IMR-90 (cell line): ENCODE data around the gene LIMS2. TPM values are rescaled to one million over a fixed set of nuclear protein-coding genes. Genes with fewer than 3 reads are reported as not detected.

Experiments used
- ATAC-seq: fragments of 200-7000 bp; cut with Tn5 transposase; 2 replicates; pipeline ENCODE4 v1.9.1; 2020; ENCODE audit warnings: low read depth, mild to moderate bottlenecking, moderate library complexity
- BruUV-seq: library from RNA; stranded (reverse); fragments of 400-500 nt; replicated peaks from 2 replicates; lab custom pipeline; 2021; lab: Mats Ljungman, UMichigan
- CTCF ChIA-PET: fragments of 300-600 bp; formaldehyde crosslinking; extraction: SDS; loops from one replicate; lab custom pipeline; 2021; ENCODE audit warnings: antibody characterized with exemption; lab: Yijun Ruan, JAX
- POLR2A ChIA-PET: fragments of 300-600 bp; sonication (Branson Sonifier 250); formaldehyde crosslinking; loops from one replicate; lab custom pipeline; 2022; ENCODE audit warnings: antibody characterized with exemption; ENCODE audit not compliant: unreplicated experiment; lab: Charles Lee
- DNase-seq: peaks from one replicate; pipeline ENCODE4 v3.0.0; 2013
- H2AFZ ChIP-seq: replicated peaks from 2 replicates; pipeline ENCODE3; 2013; ENCODE audit warnings: low read length, mild to moderate bottlenecking; ENCODE audit not compliant: poor library complexity
- H2AK5ac ChIP-seq: 2 replicates; pipeline ENCODE4 v1.6.1; 2013; ENCODE audit warnings: low read depth, low read length, inconsistent platforms
- H2AK9ac ChIP-seq: replicated peaks from 2 replicates; pipeline ENCODE3; 2013; ENCODE audit warnings: mild to moderate bottlenecking, low read depth, low read length, moderate library complexity; ENCODE audit not compliant: poor library complexity
- H2BK120ac ChIP-seq: 2 replicates; pipeline ENCODE4 v1.6.1; 2013; ENCODE audit warnings: low read depth, low read length, inconsistent platforms
- H2BK15ac ChIP-seq: 3 replicates; pipeline ENCODE4 v1.6.1; 2013; ENCODE audit warnings: low read depth, low read length, inconsistent platforms
- H2BK20ac ChIP-seq: 2 replicates; pipeline ENCODE4 v1.6.1; 2013; ENCODE audit warnings: low read depth, mild to moderate bottlenecking, inconsistent platforms, low read length, moderate library complexity
- H2BK5ac ChIP-seq: 2 replicates; pipeline ENCODE4 v1.6.1; 2013; ENCODE audit warnings: mild to moderate bottlenecking, low read depth, low read length, inconsistent platforms; ENCODE audit not compliant: poor library complexity, severe bottlenecking
- H3K14ac ChIP-seq: replicated peaks from 2 replicates; pipeline ENCODE4 v1.6.1; 2013; ENCODE audit warnings: low read depth, low read length, inconsistent platforms
- H3K18ac ChIP-seq: 2 replicates; pipeline ENCODE4 v1.6.1; 2013; ENCODE audit warnings: low read depth, low read length, control low read depth
- H3K23ac ChIP-seq: 2 replicates; pipeline ENCODE4 v1.6.1; 2013; ENCODE audit warnings: low read depth, low read length, inconsistent platforms
- H3K27ac ChIP-seq: 2 replicates; pipeline ENCODE4 v1.5.1; 2013; ENCODE audit warnings: mild to moderate bottlenecking, control low read depth, low read length; ENCODE audit not compliant: insufficient read depth
- H3K27me3 ChIP-seq: 2 replicates; pipeline ENCODE4 v1.6.1; 2013; ENCODE audit warnings: low read length; ENCODE audit not compliant: control insufficient read depth, insufficient read depth
- H3K36me3 ChIP-seq: 2 replicates; pipeline ENCODE4 v1.6.1; 2013; ENCODE audit warnings: low read length, mixed read lengths; ENCODE audit not compliant: control insufficient read depth, insufficient read depth
- H3K4ac ChIP-seq: 2 replicates; pipeline ENCODE4 v1.6.1; 2013; ENCODE audit warnings: low read depth, low read length, inconsistent platforms
- H3K4me1 ChIP-seq: 2 replicates; pipeline ENCODE4 v1.6.1; 2013; ENCODE audit warnings: low read length, mixed read lengths; ENCODE audit not compliant: control insufficient read depth, insufficient read depth
- H3K4me2 ChIP-seq: 2 replicates; pipeline ENCODE4 v1.6.1; 2013; ENCODE audit warnings: low read depth, mild to moderate bottlenecking, control low read depth, low read length, moderate library complexity
- H3K4me3 ChIP-seq: 2 replicates; pipeline ENCODE4 v1.5.1; 2013; ENCODE audit warnings: low read depth, mild to moderate bottlenecking, control low read depth, low read length, moderate library complexity; ENCODE audit not compliant: insufficient read depth
- H3K56ac ChIP-seq: 2 replicates; pipeline ENCODE4 v1.6.1; 2013; ENCODE audit warnings: low read length, inconsistent platforms; ENCODE audit not compliant: insufficient read depth; ENCODE audit errors: extremely low read depth
- H3K79me1 ChIP-seq, 2 experiments: 2 replicates each; pipeline ENCODE4 v1.6.1; 2013; ENCODE audit warnings: low read length in 2 of 2, inconsistent platforms in 1 of 2, low read depth in 1 of 2
- H3K9ac ChIP-seq: 2 replicates; pipeline ENCODE4 v1.6.1; 2013; ENCODE audit warnings: low read depth, low read length, control low read depth
- H3K9me1 ChIP-seq: 2 replicates; pipeline ENCODE4 v1.6.1; 2013; ENCODE audit warnings: low read length, inconsistent platforms; ENCODE audit not compliant: insufficient read depth
- H3K9me3 ChIP-seq: 2 replicates; pipeline ENCODE4 v1.6.1; 2013; ENCODE audit warnings: low read length; ENCODE audit not compliant: control insufficient read depth, insufficient read depth
- H4K20me1 ChIP-seq: 2 replicates; pipeline ENCODE4 v1.6.1; 2013; ENCODE audit warnings: low read length, inconsistent platforms; ENCODE audit not compliant: insufficient read depth
- H4K5ac ChIP-seq: 2 replicates; pipeline ENCODE4 v1.6.1; 2013; ENCODE audit warnings: mild to moderate bottlenecking, low read depth, low read length, control low read depth
- H4K8ac ChIP-seq, 2 experiments: 2 replicates each; pipeline ENCODE4 v1.6.1; 2013; ENCODE audit warnings: low read depth in 2 of 2, low read length in 2 of 2, control low read depth in 1 of 2, inconsistent platforms in 1 of 2
- H4K91ac ChIP-seq: 2 replicates; pipeline ENCODE4 v1.6.1; 2013; ENCODE audit warnings: low read depth, low read length, inconsistent platforms; ENCODE audit not compliant: insufficient read depth
- BHLHE40 ChIP-seq: fragments of 150-350 bp; IDR thresholded peaks from 2 replicates; pipeline ENCODE4 v1.6.1; 2016; ENCODE audit warnings: mild to moderate bottlenecking, low read depth, low read length
- CEBPB ChIP-seq: IDR thresholded peaks from 2 replicates; pipeline ENCODE4 v1.6.1; 2012; ENCODE audit warnings: low read depth, low read length, improper control_type of control experiment
- CHD1 ChIP-seq: IDR thresholded peaks from 2 replicates; pipeline ENCODE4 v1.6.1; 2012; ENCODE audit warnings: low read depth, low read length, improper control_type of control experiment
- FOS ChIP-seq: fragments of 150-350 bp; IDR thresholded peaks from 2 replicates; pipeline ENCODE4 v1.6.1; 2016; ENCODE audit warnings: low read depth, low read length
- MAFK ChIP-seq: IDR thresholded peaks from 2 replicates; pipeline ENCODE4 v1.6.1; 2012; ENCODE audit warnings: low read depth, low read length, improper control_type of control experiment
- MXI1 ChIP-seq: IDR thresholded peaks from 2 replicates; pipeline ENCODE4 v1.6.1; 2012; ENCODE audit warnings: low read depth, mild to moderate bottlenecking, low read length, moderate library complexity, borderline replicate concordance
- NFE2L2 ChIP-seq: fragments of 150-350 bp; IDR thresholded peaks from 2 replicates; pipeline ENCODE4 v1.6.1; 2016; ENCODE audit warnings: low read depth, mild to moderate bottlenecking, low read length
- POLR2A ChIP-seq: IDR thresholded peaks from 2 replicates; pipeline ENCODE4 v1.6.1; 2012; ENCODE audit warnings: mild to moderate bottlenecking, low read depth, low read length
- RAD21 ChIP-seq: IDR thresholded peaks from 2 replicates; pipeline ENCODE4 v1.6.1; 2012; ENCODE audit warnings: low read length, improper control_type of control experiment
- RCOR1 ChIP-seq: IDR thresholded peaks from 2 replicates; pipeline ENCODE4 v1.6.1; 2012; ENCODE audit warnings: mild to moderate bottlenecking, low read length, improper control_type of control experiment; ENCODE audit not compliant: insufficient replicate concordance
- RFX5 ChIP-seq: IDR thresholded peaks from 2 replicates; pipeline ENCODE4 v1.8.0; 2012; ENCODE audit warnings: low read depth, mild to moderate bottlenecking, low read length, moderate library complexity
- WGBS, 2 experiments: methylation state at CpG; one replicate each; pipeline versions ENCODE4 v1.1.5 to v1.1.7; 2013; ENCODE audit warnings: missing lambda C conversion rate in 2 of 2; ENCODE audit not compliant: insufficient read length in 1 of 2; ENCODE audit errors: extremely low coverage in 2 of 2; 5-methylcytosine and 5-hydroxymethylcytosine counted together
- dilution Hi-C: fragments of 300-500 bp; cut with HindIII; formaldehyde crosslinking; loops from one replicate; pipeline ENCODE4 v1.14.3; 2018; ENCODE audit warnings: low sequenced_read_pairs; ENCODE audit not compliant: unreplicated experiment
- in situ Hi-C: fragments of 300-500 bp; cut with MboI; formaldehyde crosslinking; loops from 3 replicates; pipeline ENCODE4 v1.14.3; 2019; ENCODE audit warnings: low sequenced_read_pairs, inconsistent platforms, mixed read lengths
- intact Hi-C: fragments of 100-400 bp; cut with micrococcal nuclease; formaldehyde crosslinking; loops from 2 replicates; pipeline ENCODE4 v1.10.0; 2022
- polyA plus RNA-seq, 3 experiments: library from polyadenylated mRNA; depleted of rRNA; stranded (reverse); fragments of >200 nt; gene quantifications; 2 replicates each; pipeline ENCODE4 v1.2.3, GENCODE V29; 2012; ENCODE audit warnings: low replicate concordance in 1 of 3
- total RNA-seq: library from RNA; depleted of rRNA; stranded (reverse); fragments of >200 nt; gene quantifications from 2 replicates; pipeline ENCODE4 v1.2.3, GENCODE V29; 2012
- TF ChIP-seq, protein P1 (sequence below): conservative IDR thresholded peaks from 2 replicates; pipeline ENCODE4 v1.5.1; 2012; ENCODE audit warnings: mild to moderate bottlenecking, low read depth, low read length, improper control_type of control experiment
- TF ChIP-seq, protein P2 (sequence below): fragments of 150-350 bp; IDR thresholded peaks from 2 replicates; pipeline ENCODE4 v1.6.1; 2016; ENCODE audit warnings: low read depth, mild to moderate bottlenecking, low read length, moderate library complexity, borderline replicate concordance

The LIMS2 gene
- total and polyA plus RNA-seq, 2 of the 4 experiments (the other 2 are of a cell fraction): 1.3 to 18.8 TPM

- in situ Hi-C loops (no loop called here), dilution Hi-C loops (no loop called here), intact Hi-C loops (no loop called here)
- Histone ChIP-seq H3K18ac (no peak overlapping the region), H3K79me1 (no peaks in the 10 kb centered on the region), H2BK15ac (no peak overlapping the region), H3K4me1 (peaks cover 2% of the 10 kb centered on the region; the same call in 1 of the 2 replicates), H2BK120ac (no peak overlapping the region), H3K9ac (no peak overlapping the region), H4K8ac (no peak overlapping the region), H4K91ac (no peak overlapping the region), H2AFZ (no peak overlapping the region), H3K4ac (no peak overlapping the region), H3K23ac (no peak overlapping the region), H3K4me2 (no peak overlapping the region), H3K27me3 (no peaks in the 10 kb centered on the region; the same call in 1 of the 2 replicates), H4K5ac (no peak overlapping the region), H3K36me3 (no peaks in the 10 kb centered on the region), H2BK20ac (no peak overlapping the region), H4K20me1 (no peaks in the 10 kb centered on the region), H2BK5ac (no peak overlapping the region), H2AK9ac (no peak overlapping the region), H3K9me1 (no peaks in the 10 kb centered on the region), H3K27ac (no peak overlapping the region), H3K56ac (no peak overlapping the region), H3K9me3 (no peaks in the 10 kb centered on the region), H2AK5ac (no peak overlapping the region), H3K4me3 (no peak overlapping the region), H3K14ac (no peak overlapping the region)
- POLR2A ChIA-PET: no interaction called here
- no peak for ATAC-seq
- WGBS, 2 experiments: 93% methylated on average over 5 of the region's 25 CpGs; no CpG with 5 or more reads in 1 of the 2 experiments
- no TSS peak for BruUV-seq
- CTCF ChIA-PET: no interaction called here
- no peak for DNase-seq
- TF ChIP-seq CHD1 (no peak), MXI1 (no peak), RFX5 (no peak), RCOR1 (no peak), MAFK (no peak), POLR2A (no peak), FOS (no peak), CEBPB (no peak), BHLHE40 (no peak), RAD21 (no peak), NFE2L2 (no peak)
- TF ChIP-seq, protein P1, sequence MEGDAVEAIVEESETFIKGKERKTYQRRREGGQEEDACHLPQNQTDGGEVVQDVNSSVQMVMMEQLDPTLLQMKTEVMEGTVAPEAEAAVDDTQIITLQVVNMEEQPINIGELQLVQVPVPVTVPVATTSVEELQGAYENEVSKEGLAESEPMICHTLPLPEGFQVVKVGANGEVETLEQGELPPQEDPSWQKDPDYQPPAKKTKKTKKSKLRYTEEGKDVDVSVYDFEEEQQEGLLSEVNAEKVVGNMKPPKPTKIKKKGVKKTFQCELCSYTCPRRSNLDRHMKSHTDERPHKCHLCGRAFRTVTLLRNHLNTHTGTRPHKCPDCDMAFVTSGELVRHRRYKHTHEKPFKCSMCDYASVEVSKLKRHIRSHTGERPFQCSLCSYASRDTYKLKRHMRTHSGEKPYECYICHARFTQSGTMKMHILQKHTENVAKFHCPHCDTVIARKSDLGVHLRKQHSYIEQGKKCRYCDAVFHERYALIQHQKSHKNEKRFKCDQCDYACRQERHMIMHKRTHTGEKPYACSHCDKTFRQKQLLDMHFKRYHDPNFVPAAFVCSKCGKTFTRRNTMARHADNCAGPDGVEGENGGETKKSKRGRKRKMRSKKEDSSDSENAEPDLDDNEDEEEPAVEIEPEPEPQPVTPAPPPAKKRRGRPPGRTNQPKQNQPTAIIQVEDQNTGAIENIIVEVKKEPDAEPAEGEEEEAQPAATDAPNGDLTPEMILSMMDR: no peak
- TF ChIP-seq, protein P2, sequence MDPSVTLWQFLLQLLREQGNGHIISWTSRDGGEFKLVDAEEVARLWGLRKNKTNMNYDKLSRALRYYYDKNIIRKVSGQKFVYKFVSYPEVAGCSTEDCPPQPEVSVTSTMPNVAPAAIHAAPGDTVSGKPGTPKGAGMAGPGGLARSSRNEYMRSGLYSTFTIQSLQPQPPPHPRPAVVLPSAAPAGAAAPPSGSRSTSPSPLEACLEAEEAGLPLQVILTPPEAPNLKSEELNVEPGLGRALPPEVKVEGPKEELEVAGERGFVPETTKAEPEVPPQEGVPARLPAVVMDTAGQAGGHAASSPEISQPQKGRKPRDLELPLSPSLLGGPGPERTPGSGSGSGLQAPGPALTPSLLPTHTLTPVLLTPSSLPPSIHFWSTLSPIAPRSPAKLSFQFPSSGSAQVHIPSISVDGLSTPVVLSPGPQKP: no peak
Measured at GRCh38 chr2:127630864-127631540, 44.3 kb downstream of the LIMS2 start.
